HFF-Myc (cell line): ENCODE data around the gene USP24.

ENCODE experiments used
- DNase-seq: peaks from one replicate; pipeline ENCODE4 v3.0.0-alpha.2; 2011; ENCODE audit warnings: low read depth; ENCODE audit errors: extremely low read depth
- H3K4me3 ChIP-seq: replicated peaks from 2 replicates; pipeline ENCODE4 v1.5.1; 2011; ENCODE audit warnings: low read depth, mild to moderate bottlenecking, control low read depth, low read length
- CTCF ChIP-seq: IDR thresholded peaks from 2 replicates; pipeline ENCODE4 v1.5.1; 2012; ENCODE audit warnings: mild to moderate bottlenecking, low read depth, low read length, control low read depth; ENCODE audit errors: missing control alignments

USP24 gene

GRCh38 chr1:55060133-55060999 is 154.8 kb downstream of the USP24 start:
- no peak for DNase-seq
- TF ChIP-seq CTCF = no peak

GRCh38 chr1:55059302-55060132 is 155.6 kb downstream of the USP24 start:
- no peak for DNase-seq
- TF ChIP-seq CTCF = no peak
- no peak overlapping the region for H3K4me3 ChIP-seq

More at GRCh38 chr1:55060133-55060999, 154.8 kb downstream of the USP24 start:
- no peak overlapping the region for H3K4me3 ChIP-seq

- H3K4me3 ChIP-seq = no peak overlapping the region
- no peak for TF ChIP-seq CTCF
- no peak for DNase-seq
Measured at GRCh38 chr1:55057956-55058298, 157.2 kb downstream of the USP24 start.

GRCh38 chr1:55057270-55057955 is 157.8 kb downstream of the USP24 start:
- no peak for TF ChIP-seq CTCF
- DNase-seq = no peak
- H3K4me3 ChIP-seq = no peak overlapping the region

GRCh38 chr1:55056632-55056992 is 158.6 kb downstream of the USP24 start:
- DNase-seq = no peak
- H3K4me3 ChIP-seq = no peak overlapping the region
- no peak for TF ChIP-seq CTCF

GRCh38 chr1:55055951-55056631 is 159.1 kb downstream of the USP24 start:
- H3K4me3 ChIP-seq = no peak overlapping the region
- DNase-seq = no peak
- no peak for TF ChIP-seq CTCF
